ENCODE results near the gene MRPS26.

DNA sequence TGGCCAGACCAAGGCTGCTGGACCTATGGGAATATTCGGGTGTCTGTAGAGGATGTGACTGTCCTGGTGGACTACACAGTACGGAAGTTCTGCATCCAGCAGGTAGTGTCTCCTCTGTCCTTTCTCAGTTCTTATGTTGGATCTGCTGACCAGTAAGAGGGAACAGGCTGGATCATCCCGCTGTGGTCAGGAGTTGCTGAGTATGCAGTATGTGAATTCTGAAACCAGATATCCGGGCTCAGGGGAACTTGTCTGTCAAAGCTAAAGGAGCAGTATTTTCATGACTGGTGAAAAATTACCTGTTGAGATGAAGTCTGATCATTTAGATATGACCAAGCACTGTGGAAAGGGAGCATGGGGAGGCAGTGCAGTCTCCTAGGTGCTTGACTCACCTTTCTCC lies 24.5 kb upstream of the MRPS26 start:
- no peak for TF ChIP-seq EP300 (IDR thresholded peaks at IDR 0.05; ENCODE audit: borderline replicate concordance in 1 of 2, control insufficient read depth in 1 of 2, low read depth in 2 of 2, low read length in 2 of 2)
- no peak for TF ChIP-seq SP1 (IDR thresholded peaks at IDR 0.05; ENCODE audit: low read depth, low read length)
- TF ChIP-seq, protein P1, sequence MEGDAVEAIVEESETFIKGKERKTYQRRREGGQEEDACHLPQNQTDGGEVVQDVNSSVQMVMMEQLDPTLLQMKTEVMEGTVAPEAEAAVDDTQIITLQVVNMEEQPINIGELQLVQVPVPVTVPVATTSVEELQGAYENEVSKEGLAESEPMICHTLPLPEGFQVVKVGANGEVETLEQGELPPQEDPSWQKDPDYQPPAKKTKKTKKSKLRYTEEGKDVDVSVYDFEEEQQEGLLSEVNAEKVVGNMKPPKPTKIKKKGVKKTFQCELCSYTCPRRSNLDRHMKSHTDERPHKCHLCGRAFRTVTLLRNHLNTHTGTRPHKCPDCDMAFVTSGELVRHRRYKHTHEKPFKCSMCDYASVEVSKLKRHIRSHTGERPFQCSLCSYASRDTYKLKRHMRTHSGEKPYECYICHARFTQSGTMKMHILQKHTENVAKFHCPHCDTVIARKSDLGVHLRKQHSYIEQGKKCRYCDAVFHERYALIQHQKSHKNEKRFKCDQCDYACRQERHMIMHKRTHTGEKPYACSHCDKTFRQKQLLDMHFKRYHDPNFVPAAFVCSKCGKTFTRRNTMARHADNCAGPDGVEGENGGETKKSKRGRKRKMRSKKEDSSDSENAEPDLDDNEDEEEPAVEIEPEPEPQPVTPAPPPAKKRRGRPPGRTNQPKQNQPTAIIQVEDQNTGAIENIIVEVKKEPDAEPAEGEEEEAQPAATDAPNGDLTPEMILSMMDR (IDR thresholded peaks at IDR 0.05 in 2 of 3, conservative IDR thresholded peaks at IDR 0.05 in 1 of 3; ENCODE audit: control insufficient read depth in 2 of 3, extremely low read depth in 1 of 3, insufficient read depth in 1 of 3, low read depth in 3 of 3, low read length in 3 of 3) = no peak

Data from GM12878 (cell line).